HFFc6 (cell line): ENCODE results near the gene BBS9. TPM values are rescaled to one million over a fixed set of nuclear protein-coding genes. Genes with fewer than 3 reads are reported as not detected.
A peak's percentile ranks its signal among the peaks of the same experiment; 100 is the strongest.

Experiments
- DNase-seq: peaks from one replicate; pipeline ENCODE4 v3.0.0-alpha.2; 2018
- H3K27ac Mint-ChIP-seq: 2 replicates; pipeline ENCODE4 v1.8.0; 2020; ENCODE audit warnings: mild to moderate bottlenecking, mixed read lengths
- H3K27me3 Mint-ChIP-seq: 2 replicates; pipeline ENCODE4 v1.8.0; 2021; ENCODE audit warnings: mild to moderate bottlenecking, moderate library complexity, mixed read lengths; ENCODE audit not compliant: insufficient read depth
- H3K36me3 Mint-ChIP-seq: 2 replicates; pipeline ENCODE4 v1.8.0; 2021; ENCODE audit warnings: low read depth, mixed read lengths
- H3K4me1 Mint-ChIP-seq: 2 replicates; pipeline ENCODE4 v1.8.0; 2020; ENCODE audit warnings: low read depth, mixed read lengths
- H3K4me3 Mint-ChIP-seq: 2 replicates; pipeline ENCODE4 v1.8.0; 2020; ENCODE audit warnings: mild to moderate bottlenecking, moderate library complexity, mixed read lengths
- H3K9me3 Mint-ChIP-seq: 2 replicates; pipeline ENCODE4 v1.8.0; 2020; ENCODE audit warnings: mild to moderate bottlenecking, mixed read lengths
- CTCF ChIP-seq: fragments of 200-600 bp; sonication (generic); IDR thresholded peaks from 2 replicates; pipeline ENCODE4 v1.5.0; 2021; ENCODE audit warnings: antibody characterized with exemption, mild to moderate bottlenecking
- total RNA-seq, 6 experiments: library from RNA; stranded (reverse); fragmentation: NEBNext Ultra II Directional; extraction: Animal tissue kit (Norgen Biotek cat#: 25700); gene quantifications; 2 replicates in 1 of 6; 3 replicates in 5 of 6; pipeline ENCODE4 v1.2.3, GENCODE V29; 2021

BBS9 gene
- total RNA-seq, 6 experiments from 2014 or later, result 10.6 to 13.0 (median 12.1) TPM

GRCh38 chr7:33326485-33326848 lies 197.1 kb downstream of the BBS9 start:
- no peak overlapping the region for H3K27ac Mint-ChIP-seq

GRCh38 chr7:33327427-33327826 lies 198.1 kb downstream of the BBS9 start:
- Mint-ChIP-seq H3K36me3 (no peaks in the 10 kb centered on the region), H3K4me3 (no peak overlapping the region), H3K4me1 (no peaks in the 10 kb centered on the region), H3K9me3 (no peaks in the 10 kb centered on the region), H3K27ac (no peak overlapping the region), H3K27me3 (no peaks in the 10 kb centered on the region)
- no peak for DNase-seq
- TF ChIP-seq CTCF, result no peak

More at GRCh38 chr7:33326485-33326848, 197.1 kb downstream of the BBS9 start:
- DNase-seq, result no peak
- no peaks in the 10 kb centered on the region for H3K4me1 Mint-ChIP-seq
- no peaks in the 10 kb centered on the region for H3K27me3 Mint-ChIP-seq
- H3K4me3 Mint-ChIP-seq, result no peak overlapping the region
- no peak for TF ChIP-seq CTCF
- H3K36me3 Mint-ChIP-seq, result no peaks in the 10 kb centered on the region
- no peaks in the 10 kb centered on the region for H3K9me3 Mint-ChIP-seq

- Mint-ChIP-seq H3K9me3 (no peaks in the 10 kb centered on the region), H3K27me3 (no peaks in the 10 kb centered on the region), H3K4me3 (no peak overlapping the region), H3K4me1 (peaks cover 5% of the 10 kb centered on the region), H3K27ac (no peak overlapping the region), H3K36me3 (no peaks in the 10 kb centered on the region)
- DNase-seq, result peak; percentile 13
- TF ChIP-seq CTCF, result peak; percentile 66
These were observed 205.0 kb downstream of the BBS9 start for GRCh38 chr7:33334349-33334748.

GRCh38 chr7:33336820-33337219 lies 207.5 kb downstream of the BBS9 start:
- no peak overlapping the region for H3K27ac Mint-ChIP-seq
- no peak overlapping the region for H3K4me3 Mint-ChIP-seq
- peaks cover 9% of the 10 kb centered on the region for H3K4me1 Mint-ChIP-seq
- DNase-seq, result no peak
- TF ChIP-seq CTCF, result no peak
- no peaks in the 10 kb centered on the region for H3K36me3 Mint-ChIP-seq
- no peaks in the 10 kb centered on the region for H3K9me3 Mint-ChIP-seq
- H3K27me3 Mint-ChIP-seq, result no peaks in the 10 kb centered on the region

GRCh38 chr7:33339074-33339790 lies 209.9 kb downstream of the BBS9 start:
- Mint-ChIP-seq H3K4me1 (peaks cover 9% of the 10 kb centered on the region), H3K4me3 (no peak overlapping the region), H3K27me3 (no peaks in the 10 kb centered on the region), H3K9me3 (no peaks in the 10 kb centered on the region), H3K36me3 (no peaks in the 10 kb centered on the region), H3K27ac (no peak overlapping the region)
- TF ChIP-seq CTCF, result no peak
- DNase-seq, result no peak
